ENCODE data around the gene TCF25.
A peak's percentile ranks its signal among the peaks of the same experiment; 100 is the strongest.

TCF25 gene

GRCh38 chr16:89949121-89949742 is 75.8 kb downstream of the TCF25 start:
- peak in 1 of 4 experiments; percentile 39 for DNase-seq

DNA sequence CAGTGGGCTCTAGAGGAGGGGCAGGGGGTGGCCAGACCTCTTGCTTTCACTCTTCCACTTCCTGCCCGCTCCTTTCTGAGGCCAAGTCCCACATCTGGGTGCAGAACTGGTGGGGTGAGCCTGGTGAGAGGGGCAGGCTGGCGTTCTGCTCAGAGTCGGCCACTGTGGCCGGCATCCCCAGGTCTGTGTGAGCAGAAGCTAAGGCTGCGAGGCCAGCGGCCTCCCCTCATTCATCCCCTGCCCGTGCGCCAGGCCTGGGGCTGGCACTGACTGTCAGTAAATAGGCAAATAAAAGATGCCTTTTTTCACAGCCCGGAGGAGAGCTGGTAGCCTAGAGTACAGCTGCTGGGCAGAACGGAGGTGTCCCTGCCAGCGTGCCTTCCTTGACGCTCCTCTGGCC is 76.4 kb downstream of the TCF25 start:
- DNase-seq, result no peak

DNA sequence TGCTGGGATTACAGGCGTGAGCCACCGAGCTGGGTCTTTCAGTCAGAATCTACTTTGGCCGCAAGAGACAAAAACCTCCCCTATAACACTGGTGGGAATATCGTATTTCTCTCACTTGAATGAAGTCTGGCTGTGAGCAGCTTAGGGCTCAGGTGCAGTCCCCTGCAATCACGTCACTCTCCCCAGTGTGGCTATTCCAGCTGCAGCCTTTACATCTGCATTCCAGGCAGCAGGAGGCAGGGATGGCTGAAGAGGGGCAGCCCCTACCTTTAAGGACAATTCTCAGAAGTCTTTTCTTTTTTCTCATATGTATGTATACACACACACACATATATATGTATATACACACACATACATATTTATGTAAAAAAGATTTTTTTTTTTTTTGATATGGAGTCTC is 78.1 kb downstream of the TCF25 start:
- DNase-seq, result no peak

GRCh38 chr16:89952049-89952448 is 78.7 kb downstream of the TCF25 start:
- no peak for DNase-seq

GRCh38 chr16:89952551-89952950 is 79.2 kb downstream of the TCF25 start:
- no peak for DNase-seq

DNA sequence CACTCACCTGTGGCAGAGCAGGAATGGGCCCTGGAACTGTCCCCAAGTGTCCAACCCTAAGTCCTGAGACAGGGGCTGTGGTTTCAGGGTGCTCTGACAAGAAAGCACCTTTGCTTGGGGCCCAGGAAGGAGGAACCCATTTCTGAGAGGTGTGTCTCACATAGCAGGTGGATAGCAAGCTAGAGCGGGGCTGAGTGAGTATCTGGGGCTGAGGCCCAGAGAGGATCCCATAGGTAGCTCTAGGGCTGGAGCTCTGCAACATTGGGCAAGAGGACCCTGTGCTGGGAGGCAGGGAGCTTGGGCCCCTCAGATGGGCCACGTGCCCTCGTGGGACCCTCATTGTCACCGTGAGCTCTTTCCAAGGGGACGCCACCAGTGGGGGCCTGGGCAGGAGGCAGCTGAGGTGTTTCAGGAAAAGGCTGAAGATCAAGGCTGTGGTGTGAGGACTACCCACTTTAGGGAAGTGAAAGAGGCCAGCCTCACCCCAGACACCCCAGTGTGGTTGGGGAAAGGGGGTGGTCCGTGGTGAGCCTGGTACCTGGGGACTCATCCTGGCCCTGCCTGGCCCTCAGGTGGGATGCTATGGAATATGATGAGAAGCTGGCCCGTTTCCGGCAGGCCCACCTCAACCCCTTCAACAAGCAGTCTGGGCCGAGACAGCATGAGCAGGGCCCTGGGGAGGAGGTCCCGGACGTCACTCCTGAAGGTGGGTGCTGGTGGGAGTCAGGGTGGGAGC is 80.4 kb downstream of the TCF25 start:
- DNase-seq, result no peak

- DNase-seq, result no peak
Measured at GRCh38 chr16:89954462-89954861, 81.1 kb downstream of the TCF25 start.

DNA sequence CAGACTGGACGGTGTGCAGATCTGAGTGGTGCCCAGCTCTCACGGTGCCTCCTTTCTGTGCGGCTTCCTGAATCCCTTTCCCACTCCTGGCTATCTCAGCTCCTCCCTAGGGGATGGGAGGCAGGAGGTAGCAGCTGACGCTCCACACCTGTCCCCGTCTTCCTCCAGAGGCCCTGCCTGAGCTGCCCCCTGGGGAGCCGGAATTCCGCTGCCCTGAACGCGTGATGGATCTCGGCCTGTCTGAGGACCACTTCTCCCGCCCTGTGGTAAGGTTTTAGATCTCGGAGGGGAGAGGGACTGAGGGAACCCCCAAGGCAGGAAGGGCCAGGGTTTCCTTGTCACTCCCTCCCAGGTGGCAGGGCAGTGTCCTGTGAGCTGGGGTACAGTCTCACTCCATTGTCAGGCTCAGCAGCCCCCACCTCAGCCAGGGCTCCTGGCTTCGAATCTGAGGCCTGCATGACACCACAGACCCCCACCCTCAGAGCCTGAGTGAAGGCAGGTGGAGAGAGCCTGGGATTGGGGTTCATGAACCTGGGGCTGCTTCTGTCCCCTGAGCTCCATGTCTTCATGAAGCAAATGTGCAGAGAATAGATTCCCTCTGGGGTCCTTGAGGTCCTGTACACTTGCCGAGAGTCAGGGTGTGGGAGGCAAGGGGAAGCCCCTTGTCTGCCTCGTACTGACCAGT is 81.8 kb downstream of the TCF25 start:
- no peak for DNase-seq

- peak; percentile 62 to 89 (median 84) for DNase-seq
Measured at GRCh38 chr16:89956505-89957215, 83.3 kb downstream of the TCF25 start.

- peak; percentile 9 to 49 (median 24) for DNase-seq
Measured at GRCh38 chr16:89957216-89957785, 83.9 kb downstream of the TCF25 start.

DNA sequence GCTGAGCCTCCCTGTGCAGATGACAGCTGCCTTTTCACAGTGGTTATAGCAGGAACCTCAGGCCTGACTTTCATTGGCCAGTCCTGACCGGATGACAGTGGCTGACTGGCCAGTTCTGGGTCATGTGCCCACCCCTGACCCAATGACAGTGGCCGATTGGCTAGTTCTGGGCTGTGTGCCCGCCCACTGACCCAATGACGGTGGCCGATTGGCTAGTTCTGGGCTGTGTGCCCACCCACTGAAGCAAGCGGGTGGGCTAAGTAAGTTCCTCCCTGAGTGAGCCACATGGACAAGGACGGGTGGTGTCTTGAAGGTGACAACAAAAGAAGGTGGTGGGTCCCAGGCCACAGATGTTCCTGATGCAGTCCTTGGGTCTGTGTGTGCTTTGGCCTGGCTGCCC is 84.7 kb downstream of the TCF25 start:
- peak; percentile 74 to 87 (median 83) for DNase-seq

DNA sequence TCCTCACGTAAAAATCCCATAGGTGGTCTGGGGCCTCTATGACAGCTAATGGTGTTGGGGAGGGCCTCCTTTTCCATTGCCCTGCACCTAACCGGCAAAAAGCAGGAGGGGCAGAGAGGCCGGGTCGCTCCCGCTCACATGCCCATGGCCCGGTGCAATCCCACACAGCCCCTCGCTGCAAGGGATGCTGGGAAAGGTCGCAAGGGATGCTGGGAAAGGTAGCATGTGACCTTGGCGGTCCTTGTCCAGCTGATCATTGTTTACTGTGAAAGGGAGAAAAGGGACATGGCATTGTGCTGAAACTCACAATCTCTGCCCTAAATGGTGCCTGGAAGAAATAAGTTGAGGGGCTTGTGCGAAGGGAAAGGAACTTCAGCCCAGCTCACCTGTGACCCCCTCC is 85.2 kb downstream of the TCF25 start:
- no peak for DNase-seq

DNA sequence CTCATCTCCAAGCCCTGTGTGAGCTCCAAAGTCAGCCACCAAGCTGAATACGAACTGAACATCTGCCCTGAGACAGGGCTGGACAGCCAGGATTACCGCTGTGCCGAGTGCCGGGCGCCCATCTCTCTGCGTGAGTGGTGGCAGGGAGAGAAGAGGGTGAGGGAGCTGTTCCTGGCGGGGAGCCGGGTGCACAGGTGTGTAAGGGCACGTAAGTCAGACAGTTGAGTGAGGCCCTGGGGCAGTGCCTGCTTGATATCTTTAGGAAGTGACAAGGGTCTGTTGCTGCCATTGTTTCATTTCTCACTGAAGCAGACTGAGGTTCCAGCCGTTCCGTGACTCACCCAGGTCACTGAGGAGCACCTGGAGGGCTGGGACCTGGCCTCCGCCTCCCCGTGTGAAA is 87.6 kb downstream of the TCF25 start:
- DNase-seq, result no peak
